Nephron progenitor cell (in vitro differentiated cells): ENCODE results near the gene GNAT3.

Experiments used
- DNase-seq: peaks from one replicate; pipeline ENCODE4 v3.0.0; 2021
- H3K27ac Mint-ChIP-seq: 2 replicates; pipeline ENCODE4 v1.8.0; 2021; ENCODE audit warnings: mild to moderate bottlenecking, moderate library complexity, mixed read lengths
- H3K27me3 Mint-ChIP-seq: 2 replicates; pipeline ENCODE4 v1.8.0; 2021; ENCODE audit warnings: mild to moderate bottlenecking, low read depth, mixed read lengths; ENCODE audit not compliant: poor library complexity
- H3K36me3 Mint-ChIP-seq: 2 replicates; pipeline ENCODE4 v1.8.0; 2021; ENCODE audit warnings: low read depth, mixed read lengths
- H3K4me1 Mint-ChIP-seq: 2 replicates; pipeline ENCODE4 v1.8.0; 2021; ENCODE audit warnings: mixed read lengths
- H3K4me3 Mint-ChIP-seq: 2 replicates; pipeline ENCODE4 v1.8.0; 2021; ENCODE audit warnings: mild to moderate bottlenecking, moderate library complexity, mixed read lengths
- H3K9me3 Mint-ChIP-seq: 2 replicates; pipeline ENCODE4 v1.8.0; 2021; ENCODE audit warnings: mild to moderate bottlenecking, moderate library complexity, mixed read lengths
- CTCF ChIP-seq: fragments of 200-600 bp; sonication (generic); IDR thresholded peaks from 2 replicates; pipeline ENCODE4 v1.5.0; 2021; ENCODE audit warnings: antibody characterized with exemption

Gene GNAT3

GRCh38 chr7:80511964-80512363, at the start of gene GNAT3:
TSS of gene GNAT3 (minus strand) at chr7:80512064. CDS start at chr7:80511926, 138 bp downstream.
- DNase-seq: no peak
- TF ChIP-seq CTCF: no peak
- H3K9me3 Mint-ChIP-seq: no peaks in the 10 kb centered on the region
- H3K27me3 Mint-ChIP-seq: no peaks in the 10 kb centered on the region
- H3K27ac Mint-ChIP-seq: no peak within 1 kb of the TSS
- peaks cover 2% of the 10 kb centered on the region for H3K4me1 Mint-ChIP-seq
- H3K36me3 Mint-ChIP-seq: no peaks in the 10 kb centered on the region
- no peak within 1 kb of the TSS for H3K4me3 Mint-ChIP-seq

DNA sequence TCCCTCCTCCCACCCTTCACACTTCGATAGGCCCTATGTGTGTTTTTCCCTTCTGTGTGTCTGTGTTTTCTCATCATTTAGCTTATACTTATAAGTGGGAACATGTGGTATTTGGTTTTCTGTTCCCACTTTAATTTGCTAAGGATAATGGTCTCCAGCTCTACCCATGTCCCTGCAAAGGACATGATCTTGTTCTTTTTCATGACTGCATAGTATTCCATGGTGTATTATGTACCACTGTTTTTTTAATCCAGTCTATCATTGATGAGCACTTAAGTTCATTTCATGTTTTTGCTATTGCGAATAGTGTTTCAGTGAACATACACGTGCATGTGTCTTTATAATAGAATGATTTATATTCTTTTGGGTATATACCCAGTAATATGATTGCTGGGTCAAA, 46.3 kb upstream of the GNAT3 start:
- no peaks in the 10 kb centered on the region for H3K4me1 Mint-ChIP-seq
- no peak overlapping the region for H3K27ac Mint-ChIP-seq
- H3K27me3 Mint-ChIP-seq: no peaks in the 10 kb centered on the region
- no peak overlapping the region for H3K4me3 Mint-ChIP-seq
- H3K36me3 Mint-ChIP-seq: no peaks in the 10 kb centered on the region
- no peak for TF ChIP-seq CTCF
- peaks cover 49% of the 10 kb centered on the region for H3K9me3 Mint-ChIP-seq
- no peak for DNase-seq

DNA sequence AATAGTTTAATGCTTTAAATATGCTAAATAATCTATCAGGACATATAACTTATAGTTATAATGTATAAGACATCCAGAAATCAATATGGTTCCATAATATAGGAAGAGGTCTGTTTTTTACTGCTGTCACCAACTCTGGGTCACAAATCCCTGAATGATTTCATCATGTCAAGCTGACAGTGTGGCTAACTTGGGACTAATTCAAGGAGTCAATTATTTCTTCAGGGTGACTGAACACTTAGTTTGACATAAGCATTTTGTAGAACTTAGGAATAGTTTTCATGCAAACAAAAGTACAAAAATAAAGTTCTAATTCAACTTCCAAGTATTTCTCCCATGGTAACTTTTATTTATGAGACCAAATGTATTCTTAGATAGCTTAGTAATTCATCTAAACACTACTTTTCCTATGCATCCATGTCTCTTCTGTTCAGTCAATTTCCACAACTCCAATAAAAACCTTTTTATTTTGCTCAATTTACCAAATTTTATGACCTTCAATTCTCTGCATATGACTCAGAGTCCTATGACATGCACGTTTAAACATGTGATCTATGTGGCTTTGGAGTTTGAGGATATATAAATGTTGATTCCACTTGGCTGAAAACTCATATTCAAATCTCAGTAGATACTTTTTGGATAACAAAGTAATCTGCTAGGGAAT, 40.3 kb upstream of the GNAT3 start:
- no peak for TF ChIP-seq CTCF
- DNase-seq: no peak
- peaks cover 7% of the 10 kb centered on the region for H3K4me1 Mint-ChIP-seq
- H3K36me3 Mint-ChIP-seq: no peaks in the 10 kb centered on the region
- peaks cover 4% of the 10 kb centered on the region for H3K9me3 Mint-ChIP-seq
- H3K27me3 Mint-ChIP-seq: no peaks in the 10 kb centered on the region
- H3K4me3 Mint-ChIP-seq: no peak overlapping the region
- no peak overlapping the region for H3K27ac Mint-ChIP-seq

DNA sequence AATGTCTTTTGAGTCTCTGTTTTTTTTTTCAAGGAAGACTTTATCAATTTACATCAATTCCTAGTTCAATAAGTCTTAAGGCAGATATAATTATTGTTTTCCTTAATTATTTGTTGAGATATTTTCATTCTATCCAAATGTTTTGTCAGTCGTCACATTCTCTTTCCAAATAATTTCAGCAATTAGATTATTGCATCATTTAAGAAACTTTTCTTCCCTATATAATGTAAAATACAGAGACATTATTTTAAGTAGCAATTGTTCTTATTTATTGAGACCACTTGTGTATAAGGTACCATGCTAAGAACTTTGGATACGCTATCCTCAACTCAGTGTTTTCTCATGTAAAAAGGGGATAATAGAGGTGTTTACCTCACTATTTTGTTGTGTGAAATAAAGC, 38.1 kb upstream of the GNAT3 start:
- H3K36me3 Mint-ChIP-seq: no peaks in the 10 kb centered on the region
- no peak overlapping the region for H3K4me3 Mint-ChIP-seq
- no peaks in the 10 kb centered on the region for H3K27me3 Mint-ChIP-seq
- TF ChIP-seq CTCF: no peak
- no peak overlapping the region for H3K27ac Mint-ChIP-seq
- H3K9me3 Mint-ChIP-seq: peaks cover 17% of the 10 kb centered on the region
- peaks cover 7% of the 10 kb centered on the region for H3K4me1 Mint-ChIP-seq
- no peak for DNase-seq

GRCh38 chr7:80548840-80549530, 37.1 kb upstream of the GNAT3 start:
- DNase-seq: no peak
- Mint-ChIP-seq H3K4me3 (no peak overlapping the region), H3K9me3 (peaks cover 27% of the 10 kb centered on the region), H3K27me3 (no peaks in the 10 kb centered on the region), H3K36me3 (peaks cover 5% of the 10 kb centered on the region), H3K4me1 (peaks cover 7% of the 10 kb centered on the region), H3K27ac (no peak overlapping the region)
- TF ChIP-seq CTCF: no peak

DNA sequence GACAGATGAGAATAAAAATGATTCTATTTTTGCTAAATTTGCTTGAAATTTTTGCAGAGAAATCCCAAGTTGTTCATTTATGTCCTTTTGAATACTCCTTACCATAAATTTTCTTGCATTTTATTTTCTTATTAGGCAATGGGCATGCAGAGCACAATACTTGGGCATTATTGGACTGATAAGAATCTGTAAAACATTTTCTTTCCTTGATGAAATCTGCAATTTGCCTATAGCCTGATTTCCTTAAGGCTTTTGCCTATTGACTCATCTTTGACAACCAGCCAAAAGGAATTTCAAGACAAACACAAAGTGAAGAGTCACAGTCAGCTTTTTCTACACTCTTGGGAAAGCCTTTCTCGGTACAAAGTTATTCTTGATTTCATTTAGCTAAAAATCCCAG, 30.5 kb upstream of the GNAT3 start:
- no peak for TF ChIP-seq CTCF
- Mint-ChIP-seq H3K27ac (no peak overlapping the region), H3K9me3 (peaks cover 28% of the 10 kb centered on the region), H3K27me3 (no peaks in the 10 kb centered on the region), H3K4me1 (no peaks in the 10 kb centered on the region), H3K4me3 (no peak overlapping the region), H3K36me3 (peaks cover 5% of the 10 kb centered on the region)
- DNase-seq: no peak
